IMR-90 (cell line): ENCODE data around the gene FUT6. TPM values are rescaled to one million over a fixed set of nuclear protein-coding genes. Genes with fewer than 3 reads are reported as not detected.

Experiments used
- ATAC-seq: fragments of 200-7000 bp; cut with Tn5 transposase; 2 replicates; pipeline ENCODE4 v1.9.1; 2020; ENCODE audit warnings: low read depth, mild to moderate bottlenecking, moderate library complexity
- BruUV-seq: library from RNA; stranded (reverse); fragments of 400-500 nt; replicated peaks from 2 replicates; lab custom pipeline; 2021; lab: Mats Ljungman, UMichigan
- CTCF ChIA-PET: fragments of 300-600 bp; formaldehyde crosslinking; extraction: SDS; loops from one replicate; lab custom pipeline; 2021; ENCODE audit warnings: antibody characterized with exemption; lab: Yijun Ruan, JAX
- POLR2A ChIA-PET: fragments of 300-600 bp; sonication (Branson Sonifier 250); formaldehyde crosslinking; loops from one replicate; lab custom pipeline; 2022; ENCODE audit warnings: antibody characterized with exemption; ENCODE audit not compliant: unreplicated experiment; lab: Charles Lee
- DNase-seq: peaks from one replicate; pipeline ENCODE4 v3.0.0; 2013
- H2AFZ ChIP-seq: replicated peaks from 2 replicates; pipeline ENCODE3; 2013; ENCODE audit warnings: low read length, mild to moderate bottlenecking; ENCODE audit not compliant: poor library complexity
- H2AK5ac ChIP-seq: 2 replicates; pipeline ENCODE4 v1.6.1; 2013; ENCODE audit warnings: low read depth, low read length, inconsistent platforms
- H2AK9ac ChIP-seq: replicated peaks from 2 replicates; pipeline ENCODE3; 2013; ENCODE audit warnings: mild to moderate bottlenecking, low read depth, low read length, moderate library complexity; ENCODE audit not compliant: poor library complexity
- H2BK120ac ChIP-seq: 2 replicates; pipeline ENCODE4 v1.6.1; 2013; ENCODE audit warnings: low read depth, low read length, inconsistent platforms
- H2BK15ac ChIP-seq: 3 replicates; pipeline ENCODE4 v1.6.1; 2013; ENCODE audit warnings: low read depth, low read length, inconsistent platforms
- H2BK20ac ChIP-seq: 2 replicates; pipeline ENCODE4 v1.6.1; 2013; ENCODE audit warnings: low read depth, mild to moderate bottlenecking, inconsistent platforms, low read length, moderate library complexity
- H2BK5ac ChIP-seq: 2 replicates; pipeline ENCODE4 v1.6.1; 2013; ENCODE audit warnings: mild to moderate bottlenecking, low read depth, low read length, inconsistent platforms; ENCODE audit not compliant: poor library complexity, severe bottlenecking
- H3K14ac ChIP-seq: replicated peaks from 2 replicates; pipeline ENCODE4 v1.6.1; 2013; ENCODE audit warnings: low read depth, low read length, inconsistent platforms
- H3K18ac ChIP-seq: 2 replicates; pipeline ENCODE4 v1.6.1; 2013; ENCODE audit warnings: low read depth, low read length, control low read depth
- H3K23ac ChIP-seq: 2 replicates; pipeline ENCODE4 v1.6.1; 2013; ENCODE audit warnings: low read depth, low read length, inconsistent platforms
- H3K27ac ChIP-seq: 2 replicates; pipeline ENCODE4 v1.5.1; 2013; ENCODE audit warnings: mild to moderate bottlenecking, control low read depth, low read length; ENCODE audit not compliant: insufficient read depth
- H3K27me3 ChIP-seq: 2 replicates; pipeline ENCODE4 v1.6.1; 2013; ENCODE audit warnings: low read length; ENCODE audit not compliant: control insufficient read depth, insufficient read depth
- H3K36me3 ChIP-seq: 2 replicates; pipeline ENCODE4 v1.6.1; 2013; ENCODE audit warnings: low read length, mixed read lengths; ENCODE audit not compliant: control insufficient read depth, insufficient read depth
- H3K4ac ChIP-seq: 2 replicates; pipeline ENCODE4 v1.6.1; 2013; ENCODE audit warnings: low read depth, low read length, inconsistent platforms
- H3K4me1 ChIP-seq: 2 replicates; pipeline ENCODE4 v1.6.1; 2013; ENCODE audit warnings: low read length, mixed read lengths; ENCODE audit not compliant: control insufficient read depth, insufficient read depth
- H3K4me2 ChIP-seq: 2 replicates; pipeline ENCODE4 v1.6.1; 2013; ENCODE audit warnings: low read depth, mild to moderate bottlenecking, control low read depth, low read length, moderate library complexity
- H3K4me3 ChIP-seq: 2 replicates; pipeline ENCODE4 v1.5.1; 2013; ENCODE audit warnings: low read depth, mild to moderate bottlenecking, control low read depth, low read length, moderate library complexity; ENCODE audit not compliant: insufficient read depth
- H3K56ac ChIP-seq: 2 replicates; pipeline ENCODE4 v1.6.1; 2013; ENCODE audit warnings: low read length, inconsistent platforms; ENCODE audit not compliant: insufficient read depth; ENCODE audit errors: extremely low read depth
- H3K79me1 ChIP-seq, 2 experiments: 2 replicates each; pipeline ENCODE4 v1.6.1; 2013; ENCODE audit warnings: low read length in 2 of 2, inconsistent platforms in 1 of 2, low read depth in 1 of 2
- H3K9ac ChIP-seq: 2 replicates; pipeline ENCODE4 v1.6.1; 2013; ENCODE audit warnings: low read depth, low read length, control low read depth
- H3K9me1 ChIP-seq: 2 replicates; pipeline ENCODE4 v1.6.1; 2013; ENCODE audit warnings: low read length, inconsistent platforms; ENCODE audit not compliant: insufficient read depth
- H3K9me3 ChIP-seq: 2 replicates; pipeline ENCODE4 v1.6.1; 2013; ENCODE audit warnings: low read length; ENCODE audit not compliant: control insufficient read depth, insufficient read depth
- H4K20me1 ChIP-seq: 2 replicates; pipeline ENCODE4 v1.6.1; 2013; ENCODE audit warnings: low read length, inconsistent platforms; ENCODE audit not compliant: insufficient read depth
- H4K5ac ChIP-seq: 2 replicates; pipeline ENCODE4 v1.6.1; 2013; ENCODE audit warnings: mild to moderate bottlenecking, low read depth, low read length, control low read depth
- H4K8ac ChIP-seq, 2 experiments: 2 replicates each; pipeline ENCODE4 v1.6.1; 2013; ENCODE audit warnings: low read depth in 2 of 2, low read length in 2 of 2, control low read depth in 1 of 2, inconsistent platforms in 1 of 2
- H4K91ac ChIP-seq: 2 replicates; pipeline ENCODE4 v1.6.1; 2013; ENCODE audit warnings: low read depth, low read length, inconsistent platforms; ENCODE audit not compliant: insufficient read depth
- BHLHE40 ChIP-seq: fragments of 150-350 bp; IDR thresholded peaks from 2 replicates; pipeline ENCODE4 v1.6.1; 2016; ENCODE audit warnings: mild to moderate bottlenecking, low read depth, low read length
- CHD1 ChIP-seq: IDR thresholded peaks from 2 replicates; pipeline ENCODE4 v1.6.1; 2012; ENCODE audit warnings: low read depth, low read length, improper control_type of control experiment
- MAFK ChIP-seq: IDR thresholded peaks from 2 replicates; pipeline ENCODE4 v1.6.1; 2012; ENCODE audit warnings: low read depth, low read length, improper control_type of control experiment
- NFE2L2 ChIP-seq: fragments of 150-350 bp; IDR thresholded peaks from 2 replicates; pipeline ENCODE4 v1.6.1; 2016; ENCODE audit warnings: low read depth, mild to moderate bottlenecking, low read length
- POLR2A ChIP-seq: IDR thresholded peaks from 2 replicates; pipeline ENCODE4 v1.6.1; 2012; ENCODE audit warnings: mild to moderate bottlenecking, low read depth, low read length
- WGBS, 2 experiments: methylation state at CpG; one replicate each; pipeline versions ENCODE4 v1.1.5 to v1.1.7; 2013; ENCODE audit warnings: missing lambda C conversion rate in 2 of 2; ENCODE audit not compliant: insufficient read length in 1 of 2; ENCODE audit errors: extremely low coverage in 2 of 2; 5-methylcytosine and 5-hydroxymethylcytosine counted together
- dilution Hi-C: fragments of 300-500 bp; cut with HindIII; formaldehyde crosslinking; loops from one replicate; pipeline ENCODE4 v1.14.3; 2018; ENCODE audit warnings: low sequenced_read_pairs; ENCODE audit not compliant: unreplicated experiment
- in situ Hi-C: fragments of 300-500 bp; cut with MboI; formaldehyde crosslinking; loops from 3 replicates; pipeline ENCODE4 v1.14.3; 2019; ENCODE audit warnings: low sequenced_read_pairs, inconsistent platforms, mixed read lengths
- intact Hi-C: fragments of 100-400 bp; cut with micrococcal nuclease; formaldehyde crosslinking; loops from 2 replicates; pipeline ENCODE4 v1.10.0; 2022
- polyA plus RNA-seq, 3 experiments: library from polyadenylated mRNA; depleted of rRNA; stranded (reverse); fragments of >200 nt; gene quantifications; 2 replicates each; pipeline ENCODE4 v1.2.3, GENCODE V29; 2012; ENCODE audit warnings: low replicate concordance in 1 of 3
- total RNA-seq: library from RNA; depleted of rRNA; stranded (reverse); fragments of >200 nt; gene quantifications from 2 replicates; pipeline ENCODE4 v1.2.3, GENCODE V29; 2012
- TF ChIP-seq, protein P1 (sequence below): fragments of 150-350 bp; IDR thresholded peaks from 2 replicates; pipeline ENCODE4 v1.6.1; 2017; ENCODE audit warnings: mild to moderate bottlenecking, antibody characterized with exemption, low read length, low read depth

The FUT6 gene
- total and polyA plus RNA-seq, 2 of the 4 experiments (the other 2 are of a cell fraction) = not detected

DNA sequence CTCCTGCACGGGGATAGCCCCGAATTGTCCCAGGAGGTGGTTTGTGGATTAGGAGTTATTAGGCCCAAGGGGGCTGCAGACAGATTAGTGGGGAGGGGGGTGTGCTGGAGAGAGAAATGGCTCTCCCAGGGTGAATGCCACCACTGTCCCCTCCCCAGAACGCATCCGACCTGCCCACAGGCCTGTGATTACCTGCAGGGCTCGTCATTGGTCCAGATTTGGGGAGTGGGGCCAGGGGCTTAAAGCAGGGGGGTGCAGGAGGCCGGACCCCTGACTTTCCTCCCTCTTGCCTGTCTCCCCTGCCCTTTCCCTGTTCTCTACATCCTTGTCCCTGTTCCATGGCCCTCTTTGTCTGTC is 33.4 kb downstream of the FUT6 start:
- Histone ChIP-seq H3K18ac (no peak overlapping the region), H4K20me1 (no peaks in the 10 kb centered on the region), H3K4me2 (no peak overlapping the region), H3K36me3 (no peaks in the 10 kb centered on the region), H2BK5ac (no peak overlapping the region), H3K56ac (no peak overlapping the region), H3K79me1 (no peaks in the 10 kb centered on the region), H4K5ac (no peak overlapping the region), H3K9me1 (no peaks in the 10 kb centered on the region), H3K9me3 (no peaks in the 10 kb centered on the region), H3K23ac (no peak overlapping the region), H3K27me3 (peaks cover 21% of the 10 kb centered on the region), H2BK20ac (no peak overlapping the region), H3K4me3 (no peak overlapping the region), H2AK9ac (no peak overlapping the region), H3K14ac (no peak overlapping the region), H2BK120ac (no peak overlapping the region; the same call in 1 of the 2 replicates), H3K4me1 (peaks cover 3% of the 10 kb centered on the region; the same call in 1 of the 2 replicates), H3K27ac (no peak overlapping the region), H2BK15ac (no peak overlapping the region), H3K4ac (no peak overlapping the region), H3K9ac (no peak overlapping the region), H2AFZ (peak overlapping the region; percentile 73), H4K91ac (no peak overlapping the region), H4K8ac (no peak overlapping the region), H2AK5ac (no peak overlapping the region)
- TF ChIP-seq BHLHE40 (no peak), CHD1 (no peak), POLR2A (no peak), MAFK (no peak), NFE2L2 (no peak)
- TF ChIP-seq, protein P1, sequence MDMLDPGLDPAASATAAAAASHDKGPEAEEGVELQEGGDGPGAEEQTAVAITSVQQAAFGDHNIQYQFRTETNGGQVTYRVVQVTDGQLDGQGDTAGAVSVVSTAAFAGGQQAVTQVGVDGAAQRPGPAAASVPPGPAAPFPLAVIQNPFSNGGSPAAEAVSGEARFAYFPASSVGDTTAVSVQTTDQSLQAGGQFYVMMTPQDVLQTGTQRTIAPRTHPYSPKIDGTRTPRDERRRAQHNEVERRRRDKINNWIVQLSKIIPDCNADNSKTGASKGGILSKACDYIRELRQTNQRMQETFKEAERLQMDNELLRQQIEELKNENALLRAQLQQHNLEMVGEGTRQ = no peak
- intact Hi-C loops = loop anchor here (10.0 kb wide), 1 partner anchor 159 kb away; no protein-coding TSS in a partner anchor
- POLR2A ChIA-PET = no interaction called here
- CTCF ChIA-PET = interaction anchor here (1.4 kb wide), 1 partner anchor 84 kb away, joined by 4 read pairs; no protein-coding TSS in a partner anchor
- WGBS, 2 experiments = no CpG with 5 or more reads among the region's 6 CpGs
- in situ Hi-C loops = loop anchor here (10.0 kb wide), 1 partner anchor 219 kb away; no protein-coding TSS in a partner anchor
- no peak for ATAC-seq
- BruUV-seq = no TSS peak
- no peak for DNase-seq
- dilution Hi-C loops = no loop called here
